NCI-H1417 treated with DMSO at 0.1 percent for 48 hours (cell line): ENCODE data around the gene DLG4.

Source experiments
- DNase-seq: peaks from one replicate; lab custom pipeline; 2025; lab: John Stamatoyannopoulos, UW

DLG4 gene

DNA sequence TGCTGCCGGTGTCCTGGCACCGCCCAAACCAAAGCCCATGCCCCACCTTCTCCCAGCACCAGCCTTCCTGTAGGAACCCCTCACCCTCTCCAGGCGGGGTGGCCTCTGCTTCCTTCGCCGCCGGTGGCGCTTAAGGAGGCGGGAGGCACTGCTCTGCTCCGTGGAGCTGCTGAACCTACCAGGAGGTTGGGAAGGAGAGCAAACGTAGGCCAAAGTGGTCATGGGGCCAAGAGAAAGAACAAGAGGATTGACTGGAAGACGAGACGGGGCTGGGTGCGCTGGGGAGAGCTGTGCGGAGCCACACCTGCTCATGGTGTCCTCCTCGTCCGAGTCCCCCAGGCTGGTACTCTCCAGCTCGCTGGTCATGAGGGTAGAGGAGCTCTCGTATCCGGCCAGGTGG lies 9.9 kb upstream of the DLG4 start:
- DNase-seq = no peak

DNA sequence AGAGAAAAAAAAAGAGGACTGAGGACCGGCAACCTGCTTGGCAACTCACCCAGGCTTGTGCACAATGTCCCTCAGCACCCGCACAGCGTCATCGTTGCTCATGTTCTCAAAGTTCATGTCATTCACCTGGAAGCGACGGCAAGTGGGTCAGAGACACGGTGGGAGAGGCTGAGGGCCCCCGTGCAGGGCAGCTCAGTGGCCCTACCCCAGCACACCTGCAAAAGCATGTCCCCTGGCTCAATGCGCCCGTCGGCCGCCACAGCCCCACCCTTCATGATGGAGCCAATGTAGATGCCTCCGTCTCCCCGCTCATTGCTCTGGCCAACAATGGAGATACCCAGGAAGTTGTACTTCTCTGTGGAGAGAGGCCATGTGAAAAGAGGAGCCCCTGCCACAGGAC lies 9.3 kb upstream of the DLG4 start:
- DNase-seq = no peak

DNA sequence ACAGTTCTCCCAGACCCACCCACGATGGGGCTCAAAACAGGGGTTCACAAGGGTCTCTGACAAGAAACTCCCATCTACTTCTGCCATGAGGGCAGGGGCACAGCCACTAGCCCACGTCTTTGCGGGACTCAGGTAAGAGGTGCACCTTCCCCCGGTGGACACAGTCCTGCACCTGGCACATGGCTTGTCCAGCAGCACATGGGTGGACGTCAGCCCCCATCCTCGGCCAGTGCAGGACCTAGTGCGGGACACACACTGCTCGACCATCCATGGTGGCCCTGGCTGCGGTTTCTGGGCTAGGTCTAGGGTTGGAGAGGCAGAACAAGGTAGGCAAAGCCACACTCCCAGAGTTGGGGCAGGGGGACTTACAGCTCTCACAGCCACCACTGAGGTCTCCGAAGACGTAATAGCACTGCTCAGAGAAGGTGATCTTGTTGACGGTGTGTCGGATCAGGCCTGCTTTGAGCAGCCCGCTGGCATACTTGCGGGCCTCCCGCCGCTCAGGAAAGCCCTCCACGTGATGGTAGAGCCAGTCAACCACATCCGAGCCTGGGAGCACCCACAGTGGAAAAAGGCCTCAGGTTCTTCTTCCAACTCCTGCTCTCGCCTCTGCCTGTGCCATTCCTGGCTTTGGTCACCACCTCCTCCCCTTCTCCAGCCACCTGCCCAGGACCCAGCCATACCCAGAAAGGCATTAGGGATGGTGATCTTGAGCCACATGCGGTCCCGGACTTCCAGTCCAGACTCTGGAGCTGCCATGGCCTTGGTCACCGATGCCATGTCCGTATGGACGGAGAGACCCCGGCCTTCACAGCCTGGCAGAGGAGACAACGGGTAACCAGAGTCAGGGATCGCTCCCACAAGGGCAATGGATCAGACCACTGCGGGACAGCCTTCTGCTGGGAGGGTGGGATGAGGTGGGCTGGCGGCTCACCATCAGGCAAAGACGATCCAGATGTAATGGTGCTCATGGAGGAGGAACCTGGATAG lies 7.4 kb upstream of the DLG4 start:
- no peak for DNase-seq

- no peak for DNase-seq
These were observed 6.2 kb upstream of the DLG4 start for GRCh38 chr17:7225711-7226331.

DNA sequence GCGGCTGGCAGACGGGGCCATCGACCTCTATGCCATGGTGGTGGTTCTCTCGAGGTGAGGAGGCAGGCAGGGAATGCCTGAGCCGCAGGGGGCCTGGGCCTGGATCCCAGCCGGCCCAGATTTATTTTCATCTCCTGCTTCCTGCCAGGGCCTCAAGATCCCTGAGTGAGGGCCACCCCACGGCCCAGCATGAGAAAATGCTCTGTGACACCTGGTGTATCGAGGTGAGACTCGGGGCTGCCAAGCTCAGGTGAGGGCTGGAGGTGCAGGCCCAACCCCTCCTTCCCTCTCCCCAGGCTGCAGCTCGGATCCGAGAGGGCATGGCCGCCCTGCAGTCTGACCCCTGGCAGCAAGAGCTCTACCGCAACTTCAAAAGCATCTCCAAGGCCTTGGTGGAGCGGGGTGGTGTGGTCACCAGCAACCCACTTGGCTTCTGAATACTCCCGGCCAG lies 5.0 kb upstream of the DLG4 start:
- no peak for DNase-seq

- DNase-seq = no peak
These were observed 4.5 kb upstream of the DLG4 start for GRCh38 chr17:7224110-7224509.

DNA sequence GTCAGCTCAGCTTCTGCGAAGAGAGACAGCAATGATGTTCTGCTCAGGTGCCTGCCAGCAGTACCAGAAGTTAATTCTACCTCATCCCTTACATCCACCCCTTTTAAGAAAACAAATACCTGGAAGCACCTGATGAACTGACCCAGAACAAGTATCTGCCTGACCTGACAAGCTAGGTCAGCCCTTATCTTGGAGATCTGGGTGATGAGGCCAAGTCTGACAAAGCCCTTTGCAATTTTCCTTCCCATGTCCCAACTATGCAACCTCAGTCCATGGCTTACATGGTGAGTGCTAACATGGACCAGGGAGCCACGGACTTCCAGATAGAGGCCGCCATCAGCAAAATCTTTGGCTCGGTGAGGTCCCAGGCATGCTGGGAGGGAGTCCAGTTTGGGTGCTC lies 3.7 kb upstream of the DLG4 start:
- DNase-seq = no peak

DNA sequence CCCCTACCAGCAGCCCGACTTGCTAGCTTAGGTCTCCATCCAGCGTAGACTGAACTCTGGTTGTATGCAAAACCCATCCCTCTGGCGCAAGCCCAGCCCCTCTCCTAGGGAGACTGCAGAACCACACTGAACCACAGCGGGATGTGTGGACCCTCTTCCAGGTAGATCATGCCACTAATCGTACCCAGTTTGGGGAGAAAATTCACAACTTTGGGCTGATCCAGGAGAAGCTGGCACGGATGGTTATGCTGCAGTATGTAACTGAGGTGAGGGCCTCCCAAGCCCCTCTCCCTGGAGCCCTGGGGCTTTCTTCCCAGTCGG lies 3.3 kb upstream of the DLG4 start:
- DNase-seq = no peak

- no peak for DNase-seq
These were observed 2.7 kb upstream of the DLG4 start for GRCh38 chr17:7222093-7222971.

DNA sequence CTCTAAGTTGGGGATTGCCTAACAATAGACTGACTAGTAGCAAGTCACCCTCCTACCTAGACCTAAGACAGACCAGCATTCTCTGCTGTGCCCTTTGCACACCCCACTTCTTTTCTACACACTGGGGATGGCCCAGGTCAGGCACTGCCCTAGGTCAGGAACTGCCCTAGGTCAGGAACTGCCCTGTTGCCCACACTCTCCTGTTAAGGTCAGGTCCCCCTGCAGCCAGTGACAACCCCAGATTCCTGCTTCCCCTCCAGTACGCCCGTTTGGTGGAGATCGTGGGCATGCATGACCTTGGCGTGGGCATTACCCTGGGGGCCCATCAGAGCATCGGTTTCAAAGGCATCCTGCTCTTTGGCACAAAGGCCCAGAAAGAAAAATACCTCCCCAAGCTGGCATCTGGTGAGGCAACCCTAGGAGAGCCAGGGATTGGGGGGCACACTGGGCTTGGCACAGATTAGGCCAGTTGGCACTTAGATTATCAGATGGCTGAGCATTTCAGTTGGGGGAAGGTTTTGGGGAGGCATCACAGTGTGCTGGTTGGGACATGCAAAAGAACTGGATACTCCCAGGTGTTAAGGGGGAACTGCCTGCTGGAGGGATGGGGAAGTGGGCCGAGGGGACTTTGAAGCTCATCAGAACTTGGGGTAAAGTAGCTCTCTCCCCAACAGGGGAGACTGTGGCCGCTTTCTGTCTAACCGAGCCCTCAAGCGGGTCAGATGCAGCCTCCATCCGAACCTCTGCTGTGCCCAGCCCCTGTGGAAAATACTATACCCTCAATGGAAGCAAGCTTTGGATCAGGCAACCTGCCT lies 1.8 kb upstream of the DLG4 start:
- no peak for DNase-seq

- DNase-seq = no peak
These were observed 1.1 kb upstream of the DLG4 start for GRCh38 chr17:7220593-7221277.

DNA sequence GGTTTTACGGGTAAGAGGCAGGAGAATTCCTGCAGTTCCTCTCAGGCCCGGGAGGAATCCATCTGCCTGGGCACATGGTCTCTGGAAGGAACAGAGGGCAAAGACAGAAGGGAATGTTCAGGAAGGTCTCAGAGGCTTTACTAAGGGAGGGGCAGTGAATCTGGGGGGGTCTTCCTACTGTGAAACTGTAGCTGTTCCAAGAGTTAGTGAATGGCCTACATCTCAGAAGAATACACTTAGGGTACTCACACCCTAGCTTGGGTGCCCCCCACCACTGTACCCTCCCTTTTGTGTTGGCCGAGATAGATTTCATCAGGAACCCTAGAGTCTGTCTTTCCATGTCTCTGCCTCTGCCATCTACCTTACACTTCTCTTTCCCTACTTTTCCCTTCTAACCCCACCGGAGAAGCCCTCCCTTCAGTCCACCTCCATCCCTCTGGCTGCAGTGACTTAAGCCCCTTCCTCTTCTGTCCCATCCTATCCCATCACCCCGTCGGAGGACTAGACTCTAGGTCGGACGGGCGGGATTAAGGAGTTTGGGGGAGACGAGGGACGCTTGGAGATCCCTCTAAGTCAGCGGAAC lies 316 bp downstream of the DLG4 start:
- DNase-seq = no peak

- DNase-seq = no peak
These were observed 878 bp downstream of the DLG4 start for GRCh38 chr17:7218758-7219157.

DNA sequence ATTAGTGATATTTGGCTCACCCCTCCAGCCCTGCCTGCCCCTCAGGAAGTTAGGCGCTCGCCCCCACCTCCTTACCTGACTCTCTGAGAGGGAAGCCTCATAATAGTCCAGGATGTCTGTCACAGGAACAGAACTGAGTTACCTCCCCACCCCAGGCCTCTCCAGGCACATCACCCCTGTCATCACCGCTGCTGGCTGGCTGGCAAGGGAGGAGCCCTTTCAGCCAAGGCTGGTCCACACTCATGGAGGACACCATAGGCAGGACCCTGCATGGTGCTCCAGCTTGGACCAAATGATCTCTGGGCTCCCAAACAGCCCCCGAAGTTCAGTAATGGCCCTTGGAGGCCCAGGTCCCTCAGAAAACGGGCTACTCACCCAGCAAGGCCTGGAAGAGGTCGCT lies 1.5 kb downstream of the DLG4 start:
- DNase-seq = no peak

DNA sequence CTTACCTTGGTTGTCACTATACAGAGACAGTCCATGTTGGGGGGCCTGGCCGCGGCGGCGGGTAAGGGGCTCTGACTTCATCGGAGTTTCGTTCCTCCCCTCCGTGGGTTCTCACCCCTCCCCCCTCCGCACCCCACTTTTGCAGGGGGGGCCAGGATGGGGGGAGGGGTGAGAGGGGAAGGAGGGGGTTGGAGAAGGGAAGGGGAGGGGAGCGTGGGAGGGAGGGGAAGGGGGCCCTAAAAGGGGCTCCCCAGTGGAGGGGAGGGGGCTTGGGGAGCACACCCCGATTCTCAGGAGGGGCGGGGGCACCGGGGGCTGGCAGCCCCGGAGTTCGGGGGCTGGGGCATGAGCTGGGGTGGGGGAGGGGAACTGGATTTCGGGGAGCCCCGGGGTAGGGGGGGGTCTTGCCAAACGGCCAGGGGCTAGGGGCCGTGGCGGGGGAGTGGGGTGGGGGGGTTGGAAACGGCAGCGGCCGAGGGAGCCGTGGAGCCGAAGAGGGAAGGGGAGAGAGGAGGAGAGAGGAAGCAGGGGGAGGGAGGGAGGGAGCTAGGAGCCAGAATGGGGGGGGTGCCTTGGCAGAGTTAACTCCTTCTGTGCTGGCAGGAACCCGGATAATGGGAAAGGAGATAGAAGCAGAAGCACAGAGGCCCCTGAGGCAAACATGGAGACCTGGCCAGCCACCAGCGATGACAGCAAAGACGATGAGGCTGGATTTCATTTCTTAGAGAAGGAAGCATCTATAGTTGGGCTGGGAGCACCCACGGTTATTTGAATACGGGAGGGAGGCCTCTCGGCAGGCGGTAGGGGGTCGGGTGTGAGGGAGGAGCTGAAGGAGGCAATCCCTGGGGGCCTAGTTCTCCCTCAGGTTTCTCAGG lies 2.3 kb downstream of the DLG4 start:
- DNase-seq = no peak

DNA sequence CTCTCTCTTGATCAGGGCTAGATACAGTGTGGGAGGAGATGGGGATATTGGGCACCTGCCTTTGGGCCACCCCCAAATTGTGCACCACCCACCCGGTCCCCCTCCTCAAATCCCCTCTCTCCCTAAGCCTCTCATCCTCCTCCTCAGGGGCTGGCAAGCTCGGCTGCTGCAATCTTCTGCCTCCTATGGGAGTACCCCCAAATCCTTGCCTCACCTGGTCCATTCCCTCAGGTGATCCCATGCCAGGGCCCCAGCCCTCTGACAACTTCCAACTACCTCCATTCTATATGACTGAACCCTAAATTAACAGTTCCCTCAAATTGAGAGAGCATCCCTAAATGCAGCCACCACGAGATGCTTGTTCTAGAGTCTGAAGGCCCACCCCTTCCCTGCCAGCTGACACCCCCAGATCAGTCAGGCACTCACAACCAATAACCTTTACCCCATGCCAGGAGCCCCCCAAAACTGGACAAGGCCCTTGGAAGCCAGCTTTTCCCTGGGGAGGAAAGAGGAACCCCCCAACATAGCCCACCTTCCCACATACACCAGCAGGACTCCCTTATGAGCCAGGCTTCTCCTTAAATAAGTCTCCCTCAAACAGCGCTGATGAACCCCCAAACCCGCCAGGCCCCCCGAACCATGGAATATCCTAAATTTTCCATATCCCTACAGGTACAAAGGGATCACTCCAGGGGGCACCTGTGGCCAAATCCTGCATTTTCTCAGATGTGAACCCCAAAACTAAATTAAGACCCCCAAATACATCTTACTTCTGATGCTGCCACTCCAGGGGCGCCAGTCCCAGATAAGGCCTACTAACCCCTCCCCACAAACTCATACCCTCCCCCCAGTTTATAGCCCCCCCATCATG lies 3.2 kb downstream of the DLG4 start:
- no peak for DNase-seq

GRCh38 chr17:7215652-7216180 lies 3.9 kb downstream of the DLG4 start:
- DNase-seq = no peak

- DNase-seq = no peak
These were observed 4.4 kb downstream of the DLG4 start for GRCh38 chr17:7215136-7215638.
